ENCODE measurements around the gene GABBR2.

Gene GABBR2

GRCh38 chr9:98605116-98605515 is 103.6 kb downstream of the GABBR2 start:
- H3K36me3 ChIP-seq (ENCODE audit: control insufficient read depth, insufficient read depth, low read length, severe bottlenecking): no peaks in the 10 kb centered on the region
- no peak for DNase-seq (ENCODE audit: low read depth)
- H3K9me3 ChIP-seq (ENCODE audit: control insufficient read depth, low read length): no peaks in the 10 kb centered on the region
- no peak overlapping the region for H3K4me3 ChIP-seq (ENCODE audit: low read length)
- no peak overlapping the region for H3K9ac ChIP-seq (ENCODE audit: low read length)
- H3K4me1 ChIP-seq (ENCODE audit: control insufficient read depth, insufficient read depth, low read length): peaks cover 11% of the 10 kb centered on the region
- H3K27me3 ChIP-seq (replicated peaks; ENCODE audit: control insufficient read depth, insufficient read depth, low read length): peaks cover 5% of the 10 kb centered on the region

- no peak for DNase-seq (ENCODE audit: low read depth)
Observed at GRCh38 chr9:98603821-98604383, 104.8 kb downstream of the GABBR2 start.

GRCh38 chr9:98602839-98603500 is 105.8 kb downstream of the GABBR2 start:
- no peaks in the 10 kb centered on the region for H3K9me3 ChIP-seq (ENCODE audit: control insufficient read depth, low read length)
- no peak overlapping the region for H3K9ac ChIP-seq (ENCODE audit: low read length)
- no peaks in the 10 kb centered on the region for H3K36me3 ChIP-seq (ENCODE audit: control insufficient read depth, insufficient read depth, low read length, severe bottlenecking)
- DNase-seq (ENCODE audit: low read depth): no peak
- peaks cover 11% of the 10 kb centered on the region for H3K4me1 ChIP-seq (ENCODE audit: control insufficient read depth, insufficient read depth, low read length)
- peaks cover 6% of the 10 kb centered on the region for H3K27me3 ChIP-seq (replicated peaks; ENCODE audit: control insufficient read depth, insufficient read depth, low read length)
- no peak overlapping the region for H3K4me3 ChIP-seq (ENCODE audit: low read length)

More at GRCh38 chr9:98603821-98604383, 104.8 kb downstream of the GABBR2 start:
- H3K9me3 ChIP-seq (ENCODE audit: control insufficient read depth, low read length): no peaks in the 10 kb centered on the region
- no peak overlapping the region for H3K4me3 ChIP-seq (ENCODE audit: low read length)
- H3K4me1 ChIP-seq (ENCODE audit: control insufficient read depth, insufficient read depth, low read length): peaks cover 11% of the 10 kb centered on the region
- H3K9ac ChIP-seq (ENCODE audit: low read length): no peak overlapping the region
- no peaks in the 10 kb centered on the region for H3K36me3 ChIP-seq (ENCODE audit: control insufficient read depth, insufficient read depth, low read length, severe bottlenecking)
- H3K27me3 ChIP-seq (replicated peaks; ENCODE audit: control insufficient read depth, insufficient read depth, low read length): peaks cover 3% of the 10 kb centered on the region

GRCh38 chr9:98600631-98601030 is 108.1 kb downstream of the GABBR2 start:
- Histone ChIP-seq H3K4me3 (ENCODE audit: low read length) (no peak overlapping the region), H3K9ac (ENCODE audit: low read length) (no peak overlapping the region), H3K27me3 (replicated peaks; ENCODE audit: control insufficient read depth, insufficient read depth, low read length) (peaks cover 10% of the 10 kb centered on the region), H3K4me1 (ENCODE audit: control insufficient read depth, insufficient read depth, low read length) (peaks cover 11% of the 10 kb centered on the region), H3K36me3 (ENCODE audit: control insufficient read depth, insufficient read depth, low read length, severe bottlenecking) (no peaks in the 10 kb centered on the region), H3K9me3 (ENCODE audit: control insufficient read depth, low read length) (no peaks in the 10 kb centered on the region)
- DNase-seq (ENCODE audit: low read depth): no peak

- Histone ChIP-seq H3K27me3 (replicated peaks; ENCODE audit: control insufficient read depth, insufficient read depth, low read length) (peaks cover 10% of the 10 kb centered on the region), H3K36me3 (ENCODE audit: control insufficient read depth, insufficient read depth, low read length, severe bottlenecking) (no peaks in the 10 kb centered on the region), H3K9ac (ENCODE audit: low read length) (no peak overlapping the region), H3K9me3 (ENCODE audit: control insufficient read depth, low read length) (no peaks in the 10 kb centered on the region), H3K4me3 (ENCODE audit: low read length) (no peak overlapping the region), H3K4me1 (ENCODE audit: control insufficient read depth, insufficient read depth, low read length) (peaks cover 11% of the 10 kb centered on the region)
- DNase-seq (ENCODE audit: low read depth): no peak
Observed at GRCh38 chr9:98599566-98600216, 109.0 kb downstream of the GABBR2 start.

GRCh38 chr9:98598861-98599260 is 109.9 kb downstream of the GABBR2 start:
- Histone ChIP-seq H3K36me3 (ENCODE audit: control insufficient read depth, insufficient read depth, low read length, severe bottlenecking) (no peaks in the 10 kb centered on the region), H3K4me3 (ENCODE audit: low read length) (no peak overlapping the region), H3K9ac (ENCODE audit: low read length) (no peak overlapping the region), H3K9me3 (ENCODE audit: control insufficient read depth, low read length) (no peaks in the 10 kb centered on the region), H3K4me1 (ENCODE audit: control insufficient read depth, insufficient read depth, low read length) (peaks cover 10% of the 10 kb centered on the region), H3K27me3 (replicated peaks; ENCODE audit: control insufficient read depth, insufficient read depth, low read length) (peaks cover 10% of the 10 kb centered on the region)
- no peak for DNase-seq (ENCODE audit: low read depth)

- Histone ChIP-seq H3K9ac (ENCODE audit: low read length) (no peak overlapping the region), H3K4me3 (ENCODE audit: low read length) (no peak overlapping the region), H3K9me3 (ENCODE audit: control insufficient read depth, low read length) (no peaks in the 10 kb centered on the region), H3K36me3 (ENCODE audit: control insufficient read depth, insufficient read depth, low read length, severe bottlenecking) (no peaks in the 10 kb centered on the region), H3K4me1 (ENCODE audit: control insufficient read depth, insufficient read depth, low read length) (no peaks in the 10 kb centered on the region), H3K27me3 (replicated peaks; ENCODE audit: control insufficient read depth, insufficient read depth, low read length) (peaks cover 13% of the 10 kb centered on the region)
- DNase-seq (ENCODE audit: low read depth): no peak
Observed at GRCh38 chr9:98597236-98597771, 111.4 kb downstream of the GABBR2 start.

- peaks cover 13% of the 10 kb centered on the region for H3K27me3 ChIP-seq (replicated peaks; ENCODE audit: control insufficient read depth, insufficient read depth, low read length)
- H3K36me3 ChIP-seq (ENCODE audit: control insufficient read depth, insufficient read depth, low read length, severe bottlenecking): no peaks in the 10 kb centered on the region
- no peaks in the 10 kb centered on the region for H3K4me1 ChIP-seq (ENCODE audit: control insufficient read depth, insufficient read depth, low read length)
- no peak overlapping the region for H3K4me3 ChIP-seq (ENCODE audit: low read length)
- H3K9ac ChIP-seq (ENCODE audit: low read length): no peak overlapping the region
- no peaks in the 10 kb centered on the region for H3K9me3 ChIP-seq (ENCODE audit: control insufficient read depth, low read length)
- no peak for DNase-seq (ENCODE audit: low read depth)
Observed at GRCh38 chr9:98596486-98596885, 112.2 kb downstream of the GABBR2 start.

GRCh38 chr9:98594546-98595160 is 114.1 kb downstream of the GABBR2 start:
- Histone ChIP-seq H3K9ac (ENCODE audit: low read length) (no peak overlapping the region), H3K9me3 (ENCODE audit: control insufficient read depth, low read length) (no peaks in the 10 kb centered on the region), H3K4me1 (ENCODE audit: control insufficient read depth, insufficient read depth, low read length) (no peaks in the 10 kb centered on the region), H3K36me3 (ENCODE audit: control insufficient read depth, insufficient read depth, low read length, severe bottlenecking) (no peaks in the 10 kb centered on the region), H3K27me3 (replicated peaks; ENCODE audit: control insufficient read depth, insufficient read depth, low read length) (peaks cover 30% of the 10 kb centered on the region), H3K4me3 (ENCODE audit: low read length) (no peak overlapping the region)
- DNase-seq (ENCODE audit: low read depth): no peak

- no peaks in the 10 kb centered on the region for H3K4me1 ChIP-seq (ENCODE audit: control insufficient read depth, insufficient read depth, low read length)
- H3K27me3 ChIP-seq (replicated peaks; ENCODE audit: control insufficient read depth, insufficient read depth, low read length): peaks cover 36% of the 10 kb centered on the region
- no peak for DNase-seq (ENCODE audit: low read depth)
- no peak overlapping the region for H3K4me3 ChIP-seq (ENCODE audit: low read length)
- no peaks in the 10 kb centered on the region for H3K36me3 ChIP-seq (ENCODE audit: control insufficient read depth, insufficient read depth, low read length, severe bottlenecking)
- H3K9me3 ChIP-seq (ENCODE audit: control insufficient read depth, low read length): no peaks in the 10 kb centered on the region
- no peak overlapping the region for H3K9ac ChIP-seq (ENCODE audit: low read length)
Observed at GRCh38 chr9:98593354-98594253, 115.1 kb downstream of the GABBR2 start.

Data from adipocyte (in vitro differentiated cells).